Measurements from ENCODE around the gene HTR3C.

The HTR3C gene

GRCh38 chr3:184081116-184081830 is 28.4 kb downstream of the HTR3C start:
- H3K4me3 ChIP-seq (ENCODE audit: low read depth, low read length) = no peak overlapping the region
- TF ChIP-seq, protein P1, sequence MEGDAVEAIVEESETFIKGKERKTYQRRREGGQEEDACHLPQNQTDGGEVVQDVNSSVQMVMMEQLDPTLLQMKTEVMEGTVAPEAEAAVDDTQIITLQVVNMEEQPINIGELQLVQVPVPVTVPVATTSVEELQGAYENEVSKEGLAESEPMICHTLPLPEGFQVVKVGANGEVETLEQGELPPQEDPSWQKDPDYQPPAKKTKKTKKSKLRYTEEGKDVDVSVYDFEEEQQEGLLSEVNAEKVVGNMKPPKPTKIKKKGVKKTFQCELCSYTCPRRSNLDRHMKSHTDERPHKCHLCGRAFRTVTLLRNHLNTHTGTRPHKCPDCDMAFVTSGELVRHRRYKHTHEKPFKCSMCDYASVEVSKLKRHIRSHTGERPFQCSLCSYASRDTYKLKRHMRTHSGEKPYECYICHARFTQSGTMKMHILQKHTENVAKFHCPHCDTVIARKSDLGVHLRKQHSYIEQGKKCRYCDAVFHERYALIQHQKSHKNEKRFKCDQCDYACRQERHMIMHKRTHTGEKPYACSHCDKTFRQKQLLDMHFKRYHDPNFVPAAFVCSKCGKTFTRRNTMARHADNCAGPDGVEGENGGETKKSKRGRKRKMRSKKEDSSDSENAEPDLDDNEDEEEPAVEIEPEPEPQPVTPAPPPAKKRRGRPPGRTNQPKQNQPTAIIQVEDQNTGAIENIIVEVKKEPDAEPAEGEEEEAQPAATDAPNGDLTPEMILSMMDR (IDR thresholded peaks at IDR 0.05; ENCODE audit: low read depth, low read length) = no peak

DNA sequence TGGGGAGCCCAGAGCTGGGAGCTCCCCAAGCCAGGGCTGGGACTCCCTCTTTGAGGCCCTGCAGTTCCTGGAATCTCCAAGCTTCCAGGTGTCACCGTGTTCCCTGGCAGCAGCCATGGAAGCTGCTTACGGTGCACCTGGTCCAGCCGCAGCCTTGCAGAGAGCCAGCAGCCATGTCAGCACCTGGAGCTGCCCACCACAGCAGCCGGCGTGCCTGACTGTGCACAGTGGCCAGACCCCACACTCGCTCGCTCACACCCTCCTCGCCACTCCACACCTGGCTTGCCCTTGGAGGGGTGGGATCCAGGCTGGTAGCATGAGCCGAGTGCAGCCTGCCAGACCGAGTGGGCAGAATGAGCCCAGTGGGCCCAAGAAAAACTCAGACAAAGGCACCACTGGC is 29.2 kb downstream of the HTR3C start:
- H3K4me3 ChIP-seq (ENCODE audit: low read depth, low read length) = no peak overlapping the region
- TF ChIP-seq, protein P1 (IDR thresholded peaks at IDR 0.05; ENCODE audit: low read depth, low read length) = no peak

- no peak overlapping the region for H3K4me3 ChIP-seq (ENCODE audit: low read depth, low read length)
- TF ChIP-seq, protein P1 (IDR thresholded peaks at IDR 0.05; ENCODE audit: low read depth, low read length) = no peak
Measured at GRCh38 chr3:184082465-184082864, 29.6 kb downstream of the HTR3C start.

DNA sequence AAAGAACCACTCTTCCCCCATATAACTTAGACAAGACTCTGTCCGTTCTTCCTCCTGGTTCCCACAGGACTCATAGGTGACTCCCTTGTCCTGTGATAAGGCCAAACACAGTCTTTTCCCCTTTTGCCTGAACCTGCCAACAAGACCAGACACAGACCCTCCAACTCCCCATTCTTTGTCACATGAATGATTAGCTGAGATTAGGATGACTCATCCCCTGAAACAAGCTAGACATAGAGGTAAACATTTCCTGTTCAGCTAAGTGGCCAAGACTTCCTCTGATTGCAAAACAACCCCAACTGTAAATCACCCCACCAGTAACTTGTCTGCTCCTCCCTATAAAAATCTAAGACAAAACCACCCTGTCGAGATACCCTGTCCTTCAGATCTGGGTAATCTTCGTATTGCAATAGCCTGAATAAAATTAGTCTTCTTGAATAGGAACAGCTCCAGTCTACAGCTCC is 32.6 kb downstream of the HTR3C start:
- TF ChIP-seq, protein P1 (IDR thresholded peaks at IDR 0.05; ENCODE audit: low read depth, low read length) = no peak

DNA sequence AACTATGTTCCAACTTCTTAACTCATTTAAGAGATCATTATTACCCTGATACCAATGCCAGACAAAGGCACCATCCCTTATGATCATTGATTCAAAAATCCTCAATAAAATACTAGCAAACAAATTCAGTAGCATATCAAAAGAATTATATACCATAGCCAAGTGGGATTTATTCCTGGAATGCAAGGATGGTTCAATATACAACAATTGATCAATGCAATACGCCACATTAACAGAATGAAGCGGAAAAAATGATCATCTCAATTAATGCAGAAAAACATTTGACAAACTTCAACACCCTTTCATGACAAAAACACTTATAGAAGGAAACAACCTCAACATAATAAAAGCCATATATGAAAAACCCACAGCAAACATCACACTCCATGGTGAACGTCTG is 39.4 kb downstream of the HTR3C start:
- no peak overlapping the region for H3K4me3 ChIP-seq (ENCODE audit: low read depth, low read length)
- TF ChIP-seq, protein P1 (IDR thresholded peaks at IDR 0.05; ENCODE audit: low read depth, low read length) = no peak

More for the DNA sequence above, 32.6 kb downstream of the HTR3C start:
- H3K4me3 ChIP-seq (ENCODE audit: low read depth, low read length) = no peak overlapping the region

- TF ChIP-seq, protein P1 (IDR thresholded peaks at IDR 0.05; ENCODE audit: low read depth, low read length) = no peak
- no peak within 1 kb of the TSS for H3K4me3 ChIP-seq (ENCODE audit: low read depth, low read length)
Measured at GRCh38 chr3:184096811-184097383, 44.0 kb downstream of the HTR3C start, which contains the start of gene HTR3E. Gene HTR3E, plus strand, starts transcription at chr3:184097064. Its CDS starts 466 bp downstream, at chr3:184097530.

DNA sequence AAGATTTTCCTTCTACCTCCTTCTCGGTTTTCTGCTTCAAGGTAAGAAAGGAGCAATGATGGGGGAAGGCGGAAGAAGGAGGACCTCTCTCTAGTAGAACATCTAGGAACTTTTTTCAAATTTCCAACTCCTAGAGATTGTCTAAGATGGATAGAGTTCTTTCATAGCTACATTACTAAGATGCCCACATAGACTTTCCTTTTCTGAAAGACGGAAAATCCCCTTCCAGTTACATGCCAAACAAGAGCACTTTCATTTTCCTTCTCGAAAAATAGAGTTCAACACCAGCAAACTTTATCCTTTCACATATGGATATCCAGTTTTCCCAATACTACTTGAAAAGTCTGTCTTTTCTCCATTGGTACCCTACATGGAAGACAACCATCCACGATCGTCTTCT is 44.7 kb downstream of the HTR3C start:
- TF ChIP-seq, protein P1 (IDR thresholded peaks at IDR 0.05; ENCODE audit: low read depth, low read length) = no peak
- no peak overlapping the region for H3K4me3 ChIP-seq (ENCODE audit: low read depth, low read length)

All from WI38 (cell line).